ENCODE data around the gene AQP12B.

Gene AQP12B

GRCh38 chr2:240722376-240722775 is 39.7 kb upstream of the AQP12B start:
- Mint-ChIP-seq H3K27ac (no peak overlapping the region), H3K27me3 (peaks cover 0 to 4% of the 10 kb centered on the region in 2 donors), H3K9me3 (no peaks in the 10 kb centered on the region), H3K4me1 (no peaks in the 10 kb centered on the region), H3K36me3 (no peaks in the 10 kb centered on the region), H3K4me3 (no peak overlapping the region)
- no peak for ATAC-seq (replicated peaks)
- DNase-seq = no peak

DNA sequence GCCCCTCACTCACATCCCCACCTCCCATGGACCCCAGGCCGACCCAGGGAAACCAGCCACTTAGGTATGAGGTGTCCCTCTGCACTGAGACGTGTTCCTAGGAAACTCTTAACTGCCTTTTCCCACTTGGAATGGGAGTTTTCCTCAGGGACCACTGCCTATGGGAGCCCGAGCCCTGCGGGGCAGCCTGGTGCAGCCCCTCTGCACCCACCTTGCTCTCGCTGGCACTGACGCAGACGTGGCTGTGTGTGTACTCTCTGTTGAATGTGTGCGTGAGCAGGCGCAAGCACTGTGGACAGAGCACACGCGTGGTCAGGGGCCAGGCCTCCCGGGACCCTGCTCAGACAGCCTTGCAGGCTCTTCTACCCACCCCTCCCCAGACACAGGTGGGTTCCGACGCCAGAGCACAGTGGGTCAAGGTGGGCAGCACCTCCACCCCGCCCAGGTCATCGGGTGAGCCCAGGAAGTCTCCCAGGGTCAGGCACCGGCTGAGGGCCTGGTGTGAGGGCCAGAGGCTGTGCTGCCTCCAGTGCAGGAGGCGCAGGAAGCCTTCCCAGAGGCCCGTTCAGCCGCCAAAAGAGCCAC is 39.0 kb upstream of the AQP12B start:
- ATAC-seq (replicated peaks) = no peak
- H3K4me1 Mint-ChIP-seq = no peaks in the 10 kb centered on the region
- H3K9me3 Mint-ChIP-seq = no peaks in the 10 kb centered on the region
- no peaks in the 10 kb centered on the region for H3K36me3 Mint-ChIP-seq
- H3K27me3 Mint-ChIP-seq = peaks cover 0 to 2% of the 10 kb centered on the region in 2 donors
- no peak overlapping the region for H3K4me3 Mint-ChIP-seq
- H3K27ac Mint-ChIP-seq = no peak overlapping the region
- no peak for DNase-seq

GRCh38 chr2:240720686-240721595 is 38.3 kb upstream of the AQP12B start:
- Mint-ChIP-seq H3K27ac (no peak overlapping the region), H3K36me3 (no peaks in the 10 kb centered on the region), H3K4me1 (no peaks in the 10 kb centered on the region), H3K27me3 (peaks cover 0 to 6% of the 10 kb centered on the region in 2 donors), H3K4me3 (no peak overlapping the region), H3K9me3 (no peaks in the 10 kb centered on the region)
- ATAC-seq (replicated peaks) = no peak
- no peak for DNase-seq

- Mint-ChIP-seq H3K4me1 (no peaks in the 10 kb centered on the region), H3K36me3 (no peaks in the 10 kb centered on the region), H3K27ac (no peak overlapping the region), H3K9me3 (no peaks in the 10 kb centered on the region), H3K4me3 (no peak overlapping the region), H3K27me3 (peaks cover 0 to 6% of the 10 kb centered on the region in 2 donors)
- DNase-seq (no peak), ATAC-seq (replicated peaks) (no peak)
Measured at GRCh38 chr2:240719676-240720545, 37.2 kb upstream of the AQP12B start.

DNA sequence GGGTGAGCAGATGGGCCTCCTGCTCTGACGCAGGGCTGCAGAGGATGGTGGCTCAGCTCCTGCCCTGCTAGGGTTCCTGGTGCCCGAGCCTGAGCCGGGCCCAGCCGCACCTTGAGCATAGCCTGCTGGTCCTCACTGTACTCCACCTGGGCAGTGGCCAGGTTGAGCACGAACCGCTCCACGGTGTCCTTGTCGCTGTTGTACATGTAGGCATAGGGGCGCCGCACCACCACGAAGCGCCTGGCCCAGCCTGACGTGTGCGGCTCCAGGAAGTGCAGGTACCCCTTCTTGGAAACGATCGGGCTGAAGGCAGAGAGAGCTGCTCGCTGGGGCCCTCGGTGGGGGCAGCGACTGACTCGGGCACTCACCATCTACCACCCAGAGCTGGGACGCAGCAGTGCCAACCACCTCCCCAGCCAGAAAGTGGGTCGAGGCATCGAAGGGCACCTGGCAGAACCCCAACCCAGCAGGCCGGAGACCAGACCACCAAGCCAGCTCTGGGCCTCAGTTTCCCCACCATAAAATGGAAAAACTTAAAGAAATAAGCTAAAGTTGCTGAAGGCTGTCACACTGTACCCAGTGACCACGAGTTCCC is 36.3 kb upstream of the AQP12B start:
- ATAC-seq (replicated peaks) = no peak
- H3K27me3 Mint-ChIP-seq = peaks cover 0 to 6% of the 10 kb centered on the region in 2 donors
- no peak for DNase-seq
- H3K9me3 Mint-ChIP-seq = no peaks in the 10 kb centered on the region
- H3K4me3 Mint-ChIP-seq = no peak overlapping the region
- no peaks in the 10 kb centered on the region for H3K36me3 Mint-ChIP-seq
- H3K27ac Mint-ChIP-seq = no peak overlapping the region
- no peaks in the 10 kb centered on the region for H3K4me1 Mint-ChIP-seq

- Mint-ChIP-seq H3K9me3 (no peaks in the 10 kb centered on the region), H3K27ac (no peak overlapping the region), H3K36me3 (no peaks in the 10 kb centered on the region), H3K27me3 (peaks cover 0 to 6% of the 10 kb centered on the region in 2 donors), H3K4me1 (no peaks in the 10 kb centered on the region), H3K4me3 (no peak overlapping the region)
- DNase-seq = no peak
- ATAC-seq (replicated peaks) = no peak
Measured at GRCh38 chr2:240717681-240718581, 35.2 kb upstream of the AQP12B start.

- no peaks in the 10 kb centered on the region for H3K36me3 Mint-ChIP-seq
Measured at GRCh38 chr2:240717181-240717641, 34.5 kb upstream of the AQP12B start.

GRCh38 chr2:240716130-240716798 is 33.6 kb upstream of the AQP12B start:
- Mint-ChIP-seq H3K36me3 (no peaks in the 10 kb centered on the region), H3K4me1 (no peaks in the 10 kb centered on the region), H3K27me3 (peaks cover 0 to 6% of the 10 kb centered on the region in 2 donors), H3K4me3 (no peak overlapping the region), H3K9me3 (no peaks in the 10 kb centered on the region), H3K27ac (no peak overlapping the region)
- DNase-seq (no peak), ATAC-seq (replicated peaks) (no peak)

More at GRCh38 chr2:240717181-240717641, 34.5 kb upstream of the AQP12B start:
- H3K27ac Mint-ChIP-seq = no peak overlapping the region
- H3K4me3 Mint-ChIP-seq = no peak overlapping the region
- H3K27me3 Mint-ChIP-seq = peaks cover 0 to 6% of the 10 kb centered on the region in 2 donors
- H3K9me3 Mint-ChIP-seq = no peaks in the 10 kb centered on the region
- ATAC-seq (replicated peaks) (no peak), DNase-seq (no peak)
- no peaks in the 10 kb centered on the region for H3K4me1 Mint-ChIP-seq

DNA sequence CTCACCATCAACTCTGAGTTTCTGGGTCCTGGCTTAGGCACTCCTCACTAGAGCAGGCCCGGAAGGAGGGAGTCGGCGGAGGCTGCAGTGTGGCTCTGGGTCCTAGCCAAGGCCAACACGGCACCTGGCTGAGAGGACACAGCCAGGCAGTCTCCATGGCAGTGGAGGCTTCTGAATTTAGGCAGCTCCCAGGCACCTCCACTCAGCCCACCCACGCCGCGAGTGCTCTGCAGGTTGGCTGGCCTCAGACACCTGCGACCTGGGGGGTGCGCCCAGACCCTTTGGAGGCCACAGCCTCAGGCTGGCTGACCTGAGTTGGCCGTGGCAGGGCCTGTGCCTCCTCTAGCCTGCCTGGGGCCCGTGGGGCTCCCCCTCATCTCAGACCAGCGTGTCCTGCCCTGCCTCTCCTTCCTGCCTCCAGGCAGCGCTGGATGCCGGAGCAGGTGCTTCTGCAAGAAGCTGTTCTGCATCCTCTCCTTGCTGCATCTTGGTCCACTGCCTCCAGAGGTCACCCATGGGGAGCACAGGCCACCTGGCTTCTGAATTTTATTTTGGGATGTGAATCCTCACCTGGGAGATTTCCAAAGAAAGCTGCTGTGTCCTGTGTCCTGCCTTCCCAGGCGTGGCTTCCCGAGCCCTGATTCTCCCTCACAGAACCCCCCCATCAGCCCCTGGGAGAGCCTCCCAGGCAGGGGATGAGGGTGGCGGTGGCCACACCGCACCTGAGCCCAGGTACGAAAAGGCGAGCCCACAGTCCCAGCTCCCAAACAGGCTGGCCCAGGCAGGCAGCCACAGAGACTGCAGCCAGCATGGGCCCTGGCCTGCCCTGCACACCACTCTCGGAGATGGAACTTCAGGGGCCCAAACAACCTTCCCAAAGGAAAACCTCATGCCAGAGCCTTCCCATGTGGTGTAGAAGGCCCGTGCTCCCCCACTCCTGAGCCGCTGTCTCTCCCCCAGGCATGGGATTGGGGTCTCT is 32.4 kb upstream of the AQP12B start:
- Mint-ChIP-seq H3K4me1 (no peaks in the 10 kb centered on the region), H3K36me3 (no peaks in the 10 kb centered on the region), H3K27ac (no peak overlapping the region), H3K4me3 (no peak overlapping the region), H3K9me3 (no peaks in the 10 kb centered on the region), H3K27me3 (peaks cover 0 to 10% of the 10 kb centered on the region in 2 donors)
- DNase-seq (no peak), ATAC-seq (replicated peaks) (no peak)

GRCh38 chr2:240713928-240714746 is 31.5 kb upstream of the AQP12B start:
- no peaks in the 10 kb centered on the region for H3K4me1 Mint-ChIP-seq
- H3K27ac Mint-ChIP-seq = no peak overlapping the region
- no peak overlapping the region for H3K4me3 Mint-ChIP-seq
- no peaks in the 10 kb centered on the region for H3K36me3 Mint-ChIP-seq
- peaks cover 0 to 10% of the 10 kb centered on the region in 2 donors for H3K27me3 Mint-ChIP-seq
- ATAC-seq (replicated peaks) (peak in 1 of 2 donors; percentile 18), DNase-seq (no peak)
- no peaks in the 10 kb centered on the region for H3K9me3 Mint-ChIP-seq

DNA sequence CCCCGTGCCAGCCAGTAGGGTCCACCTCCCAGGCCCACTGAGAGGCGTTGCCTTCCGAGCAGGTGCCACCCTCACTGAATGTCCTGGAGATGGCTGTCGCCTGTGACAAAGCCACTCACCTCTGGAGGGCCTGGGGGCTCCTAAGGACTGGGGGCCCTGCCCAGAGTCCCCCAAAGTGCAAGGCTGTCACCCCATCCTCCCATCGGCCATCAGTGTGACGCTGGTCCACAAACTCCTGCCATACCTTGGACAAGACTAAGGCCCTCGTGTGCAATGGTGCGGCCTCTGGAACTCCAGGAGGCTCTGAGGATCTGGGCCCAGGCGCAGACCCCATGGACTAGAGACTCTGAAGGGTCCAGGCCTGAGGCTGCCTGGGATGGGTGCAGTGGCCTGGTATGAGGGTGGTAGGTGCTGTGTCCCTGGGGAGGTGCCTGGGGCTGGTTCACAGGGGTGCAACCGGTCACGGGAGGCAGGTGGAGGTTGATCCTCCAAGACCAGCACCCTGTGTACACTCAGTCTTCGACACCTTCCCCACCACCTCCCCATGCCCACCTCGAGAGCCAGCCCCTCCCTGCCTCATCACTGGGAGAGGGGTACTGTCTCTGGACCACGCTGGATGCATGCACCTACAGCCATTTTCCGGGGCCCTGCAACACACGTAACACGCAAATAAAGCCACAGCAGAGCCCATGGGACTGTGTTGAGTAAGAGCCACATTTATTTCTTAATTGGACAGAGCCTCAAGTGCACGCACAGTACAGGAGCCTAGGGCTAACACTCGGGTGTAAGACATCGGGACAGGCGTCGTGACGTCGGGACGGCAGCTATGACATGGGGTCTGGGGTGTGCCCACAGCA is 30.6 kb upstream of the AQP12B start:
- H3K4me1 Mint-ChIP-seq = no peaks in the 10 kb centered on the region
- no peaks in the 10 kb centered on the region for H3K9me3 Mint-ChIP-seq
- H3K27me3 Mint-ChIP-seq = peaks cover 0 to 10% of the 10 kb centered on the region in 2 donors
- H3K27ac Mint-ChIP-seq = no peak overlapping the region
- no peak overlapping the region for H3K4me3 Mint-ChIP-seq
- DNase-seq = no peak
- no peak for ATAC-seq (replicated peaks)
- no peaks in the 10 kb centered on the region for H3K36me3 Mint-ChIP-seq
